Measurements from ENCODE around the gene CDH22. TPM values are rescaled to one million over a fixed set of nuclear protein-coding genes. Genes with fewer than 3 reads are reported as not detected.

Gene CDH22
- total RNA-seq, 1 donor from 2014 or later = 1.3 TPM

- peaks cover 24% of the 10 kb centered on the region for H3K27me3 Mint-ChIP-seq
- no peak for TF ChIP-seq CTCF (conservative IDR thresholded peaks at IDR 0.05)
- no peak overlapping the region for H3K27ac Mint-ChIP-seq
- no peak for DNase-seq (ENCODE audit: extremely low spot score, unreplicated experiment)
- H3K4me1 Mint-ChIP-seq (ENCODE audit: unreplicated experiment) = peaks cover 14% of the 10 kb centered on the region
- no peaks in the 10 kb centered on the region for H3K36me3 Mint-ChIP-seq
- no peaks in the 10 kb centered on the region for H3K9me3 Mint-ChIP-seq
- H3K4me3 Mint-ChIP-seq = no peak overlapping the region
These were observed 19.3 kb upstream of the CDH22 start for GRCh38 chr20:46327557-46327956.

- Mint-ChIP-seq H3K4me3 (no peak overlapping the region), H3K9me3 (no peaks in the 10 kb centered on the region), H3K36me3 (no peaks in the 10 kb centered on the region), H3K4me1 (ENCODE audit: unreplicated experiment) (peaks cover 14% of the 10 kb centered on the region), H3K27me3 (peaks cover 42% of the 10 kb centered on the region), H3K27ac (no peak overlapping the region)
- TF ChIP-seq CTCF (conservative IDR thresholded peaks at IDR 0.05) = no peak
- no peak for DNase-seq (ENCODE audit: extremely low spot score, unreplicated experiment)
These were observed 17.5 kb upstream of the CDH22 start for GRCh38 chr20:46325789-46326188.

- no peak overlapping the region for H3K4me3 Mint-ChIP-seq
- H3K36me3 Mint-ChIP-seq = no peaks in the 10 kb centered on the region
- TF ChIP-seq CTCF (conservative IDR thresholded peaks at IDR 0.05) = peak; percentile 65
- H3K27me3 Mint-ChIP-seq = peaks cover 48% of the 10 kb centered on the region
- H3K9me3 Mint-ChIP-seq = no peaks in the 10 kb centered on the region
- no peak for DNase-seq (ENCODE audit: extremely low spot score, unreplicated experiment)
- H3K4me1 Mint-ChIP-seq (ENCODE audit: unreplicated experiment) = peaks cover 14% of the 10 kb centered on the region
- no peak overlapping the region for H3K27ac Mint-ChIP-seq
These were observed 16.8 kb upstream of the CDH22 start for GRCh38 chr20:46324960-46325703.

GRCh38 chr20:46324379-46324778 is 16.1 kb upstream of the CDH22 start:
- Mint-ChIP-seq H3K36me3 (no peaks in the 10 kb centered on the region), H3K4me3 (no peak overlapping the region), H3K27ac (no peak overlapping the region), H3K27me3 (peaks cover 50% of the 10 kb centered on the region), H3K4me1 (ENCODE audit: unreplicated experiment) (peaks cover 10% of the 10 kb centered on the region), H3K9me3 (no peaks in the 10 kb centered on the region)
- no peak for TF ChIP-seq CTCF (conservative IDR thresholded peaks at IDR 0.05)
- DNase-seq (ENCODE audit: extremely low spot score, unreplicated experiment) = no peak

- H3K9me3 Mint-ChIP-seq = no peaks in the 10 kb centered on the region
- H3K4me3 Mint-ChIP-seq = no peak overlapping the region
- TF ChIP-seq CTCF (conservative IDR thresholded peaks at IDR 0.05) = no peak
- H3K36me3 Mint-ChIP-seq = no peaks in the 10 kb centered on the region
- H3K27ac Mint-ChIP-seq = no peak overlapping the region
- no peak for DNase-seq (ENCODE audit: extremely low spot score, unreplicated experiment)
- peaks cover 57% of the 10 kb centered on the region for H3K27me3 Mint-ChIP-seq
- H3K4me1 Mint-ChIP-seq (ENCODE audit: unreplicated experiment) = peaks cover 5% of the 10 kb centered on the region
These were observed 15.3 kb upstream of the CDH22 start for GRCh38 chr20:46323557-46323956.

Data from type B pancreatic cell (in vitro differentiated cells).